ENCODE results near the gene HNRNPA0.

DNA sequence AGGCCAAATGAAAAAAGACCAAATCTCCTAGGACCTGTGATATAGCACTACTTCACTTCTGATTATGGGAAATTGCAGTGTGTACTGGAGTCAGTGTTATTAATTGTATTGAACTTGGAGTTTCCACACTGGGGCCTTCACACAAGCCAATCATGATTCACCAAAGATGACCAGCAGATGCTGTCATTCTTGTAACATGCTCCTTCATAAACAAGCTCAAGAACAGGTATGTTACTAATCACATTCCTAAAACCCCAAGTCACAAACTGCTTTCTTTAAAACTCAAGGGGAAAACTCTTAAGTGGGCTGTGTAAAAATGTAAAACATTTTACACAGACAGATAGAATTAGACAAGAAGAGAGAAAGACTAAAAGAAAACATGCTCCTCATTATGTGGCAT is 23.8 kb downstream of the HNRNPA0 start:
- TF ChIP-seq, protein P1, sequence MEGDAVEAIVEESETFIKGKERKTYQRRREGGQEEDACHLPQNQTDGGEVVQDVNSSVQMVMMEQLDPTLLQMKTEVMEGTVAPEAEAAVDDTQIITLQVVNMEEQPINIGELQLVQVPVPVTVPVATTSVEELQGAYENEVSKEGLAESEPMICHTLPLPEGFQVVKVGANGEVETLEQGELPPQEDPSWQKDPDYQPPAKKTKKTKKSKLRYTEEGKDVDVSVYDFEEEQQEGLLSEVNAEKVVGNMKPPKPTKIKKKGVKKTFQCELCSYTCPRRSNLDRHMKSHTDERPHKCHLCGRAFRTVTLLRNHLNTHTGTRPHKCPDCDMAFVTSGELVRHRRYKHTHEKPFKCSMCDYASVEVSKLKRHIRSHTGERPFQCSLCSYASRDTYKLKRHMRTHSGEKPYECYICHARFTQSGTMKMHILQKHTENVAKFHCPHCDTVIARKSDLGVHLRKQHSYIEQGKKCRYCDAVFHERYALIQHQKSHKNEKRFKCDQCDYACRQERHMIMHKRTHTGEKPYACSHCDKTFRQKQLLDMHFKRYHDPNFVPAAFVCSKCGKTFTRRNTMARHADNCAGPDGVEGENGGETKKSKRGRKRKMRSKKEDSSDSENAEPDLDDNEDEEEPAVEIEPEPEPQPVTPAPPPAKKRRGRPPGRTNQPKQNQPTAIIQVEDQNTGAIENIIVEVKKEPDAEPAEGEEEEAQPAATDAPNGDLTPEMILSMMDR (IDR thresholded peaks at IDR 0.05), result no peak
- TF ChIP-seq SIN3A (IDR thresholded peaks at IDR 0.05; ENCODE audit: borderline replicate concordance, insufficient read depth, low read depth, low read length), result no peak
- TF ChIP-seq, protein P2, sequence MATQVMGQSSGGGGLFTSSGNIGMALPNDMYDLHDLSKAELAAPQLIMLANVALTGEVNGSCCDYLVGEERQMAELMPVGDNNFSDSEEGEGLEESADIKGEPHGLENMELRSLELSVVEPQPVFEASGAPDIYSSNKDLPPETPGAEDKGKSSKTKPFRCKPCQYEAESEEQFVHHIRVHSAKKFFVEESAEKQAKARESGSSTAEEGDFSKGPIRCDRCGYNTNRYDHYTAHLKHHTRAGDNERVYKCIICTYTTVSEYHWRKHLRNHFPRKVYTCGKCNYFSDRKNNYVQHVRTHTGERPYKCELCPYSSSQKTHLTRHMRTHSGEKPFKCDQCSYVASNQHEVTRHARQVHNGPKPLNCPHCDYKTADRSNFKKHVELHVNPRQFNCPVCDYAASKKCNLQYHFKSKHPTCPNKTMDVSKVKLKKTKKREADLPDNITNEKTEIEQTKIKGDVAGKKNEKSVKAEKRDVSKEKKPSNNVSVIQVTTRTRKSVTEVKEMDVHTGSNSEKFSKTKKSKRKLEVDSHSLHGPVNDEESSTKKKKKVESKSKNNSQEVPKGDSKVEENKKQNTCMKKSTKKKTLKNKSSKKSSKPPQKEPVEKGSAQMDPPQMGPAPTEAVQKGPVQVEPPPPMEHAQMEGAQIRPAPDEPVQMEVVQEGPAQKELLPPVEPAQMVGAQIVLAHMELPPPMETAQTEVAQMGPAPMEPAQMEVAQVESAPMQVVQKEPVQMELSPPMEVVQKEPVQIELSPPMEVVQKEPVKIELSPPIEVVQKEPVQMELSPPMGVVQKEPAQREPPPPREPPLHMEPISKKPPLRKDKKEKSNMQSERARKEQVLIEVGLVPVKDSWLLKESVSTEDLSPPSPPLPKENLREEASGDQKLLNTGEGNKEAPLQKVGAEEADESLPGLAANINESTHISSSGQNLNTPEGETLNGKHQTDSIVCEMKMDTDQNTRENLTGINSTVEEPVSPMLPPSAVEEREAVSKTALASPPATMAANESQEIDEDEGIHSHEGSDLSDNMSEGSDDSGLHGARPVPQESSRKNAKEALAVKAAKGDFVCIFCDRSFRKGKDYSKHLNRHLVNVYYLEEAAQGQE (IDR thresholded peaks at IDR 0.05; ENCODE audit: insufficient read depth in 1 of 2, low read depth in 2 of 2, low read length in 1 of 2), result no peak
- TF ChIP-seq TCF7L2 (IDR thresholded peaks at IDR 0.05; ENCODE audit: low read depth, low read length), result no peak
- no peak for TF ChIP-seq POLR2AphosphoS5 (IDR thresholded peaks at IDR 0.05; ENCODE audit: low read depth, low read length)

All from Panc1 (cell line).